ENCODE results near the gene ANAPC16. TPM values are rescaled to one million over a fixed set of nuclear protein-coding genes. Genes with fewer than 3 reads are reported as not detected.
"Not testable (repeated sequence)": the region's sequence is repeated elsewhere in the genome, so short reads cannot be mapped to it uniquely, and the experiment has no call there.

ANAPC16 gene
- total RNA-seq, 3 donors from 2014 or later = 72.1 to 126 (median 83.5) TPM

GRCh38 chr10:72248468-72249151, 32.8 kb downstream of the ANAPC16 start:
- H3K36me3 ChIP-seq (ENCODE audit: low read depth) = no peaks in the 10 kb centered on the region
- intact Hi-C loops (cut with DNase I, micrococcal nuclease) = no loop called here
- peaks cover 72% of the 10 kb centered on the region for H3K4me1 ChIP-seq (ENCODE audit: low read depth)
- ATAC-seq (peak; percentile 91), DNase-seq (peak; percentile 79 to 94 (median 87))
- H3K9me3 ChIP-seq = no peaks in the 10 kb centered on the region
- H3K4me3 ChIP-seq = no peak overlapping the region
- no peak for TF ChIP-seq CTCF (IDR thresholded peaks at IDR 0.05)

- ATAC-seq; H3K36me3 ChIP-seq (ENCODE audit: low read depth); H3K9me3 ChIP-seq; intact Hi-C loops (cut with DNase I, micrococcal nuclease); H3K4me3 ChIP-seq: not testable (repeated sequence)
- DNase-seq = peak in 2 of 3 donors; percentile 37 to 52
- H3K4me1 ChIP-seq (ENCODE audit: low read depth) = peaks cover 74% of the 10 kb centered on the region
These were observed 33.5 kb downstream of the ANAPC16 start for GRCh38 chr10:72249176-72249862.

GRCh38 chr10:72250666-72251065, 34.9 kb downstream of the ANAPC16 start:
- no peak for TF ChIP-seq CTCF (IDR thresholded peaks at IDR 0.05)
- no peaks in the 10 kb centered on the region for H3K36me3 ChIP-seq (ENCODE audit: low read depth)
- DNase-seq (peak in 2 of 3 donors; percentile 45 to 65), ATAC-seq (no peak)
- H3K9me3 ChIP-seq = no peaks in the 10 kb centered on the region
- peaks cover 74% of the 10 kb centered on the region for H3K4me1 ChIP-seq (ENCODE audit: low read depth)
- intact Hi-C loops (cut with DNase I, micrococcal nuclease) = no loop called here
- H3K4me3 ChIP-seq = no peak overlapping the region

GRCh38 chr10:72251635-72252034, 35.8 kb downstream of the ANAPC16 start:
- intact Hi-C loops (cut with DNase I, micrococcal nuclease) = no loop called here
- ATAC-seq = no peak

GRCh38 chr10:72252972-72253371, 37.2 kb downstream of the ANAPC16 start:
- no peaks in the 10 kb centered on the region for H3K36me3 ChIP-seq (ENCODE audit: low read depth)
- ATAC-seq (no peak), DNase-seq (peak in 1 of 3 donors; percentile 8)
- intact Hi-C loops (cut with DNase I, micrococcal nuclease) = no loop called here
- H3K4me1 ChIP-seq (ENCODE audit: low read depth) = peaks cover 62% of the 10 kb centered on the region
- no peak overlapping the region for H3K4me3 ChIP-seq
- no peaks in the 10 kb centered on the region for H3K9me3 ChIP-seq
- TF ChIP-seq CTCF (IDR thresholded peaks at IDR 0.05) = no peak

More at GRCh38 chr10:72251635-72252034, 35.8 kb downstream of the ANAPC16 start:
- no peaks in the 10 kb centered on the region for H3K9me3 ChIP-seq
- peak in 1 of 3 donors; percentile 3 for DNase-seq
- no peaks in the 10 kb centered on the region for H3K36me3 ChIP-seq (ENCODE audit: low read depth)
- no peak overlapping the region for H3K4me3 ChIP-seq
- H3K4me1 ChIP-seq (ENCODE audit: low read depth) = peaks cover 71% of the 10 kb centered on the region
- no peak for TF ChIP-seq CTCF (IDR thresholded peaks at IDR 0.05)

GRCh38 chr10:72253578-72253977, 37.8 kb downstream of the ANAPC16 start:
- intact Hi-C loops (cut with DNase I, micrococcal nuclease) = no loop called here
- no peak for TF ChIP-seq CTCF (IDR thresholded peaks at IDR 0.05)
- Histone ChIP-seq H3K36me3 (ENCODE audit: low read depth) (no peaks in the 10 kb centered on the region), H3K9me3 (no peaks in the 10 kb centered on the region), H3K4me3 (no peak overlapping the region), H3K4me1 (ENCODE audit: low read depth) (peaks cover 55% of the 10 kb centered on the region)
- no peak for ATAC-seq
- peak in 2 of 3 donors; percentile 17 for DNase-seq
